Keratinocyte (primary cell): ENCODE data around the gene SLC37A1.

ENCODE experiments used
- CTCF ChIP-seq, 3 experiments: IDR thresholded peaks in 1 of 3; conservative IDR thresholded peaks in 1 of 3; optimal IDR thresholded peaks in 1 of 3; 2 replicates in 2 of 3; 3 replicates in 1 of 3; pipeline versions ENCODE3 to v1.5.1; 2011; ENCODE audit warnings: low read length in 3 of 3, mild to moderate bottlenecking in 3 of 3, moderate library complexity in 2 of 3, control low read depth in 1 of 3, inconsistent platforms in 1 of 3; ENCODE audit not compliant: insufficient read depth in 2 of 3; ENCODE audit errors: extremely low read depth in 1 of 3
- EZH2 ChIP-seq: IDR thresholded peaks from one replicate; pipeline ENCODE4 v1.6.1; 2012; ENCODE audit warnings: inconsistent platforms, mild to moderate bottlenecking, low read length, moderate library complexity

GRCh38 chr21:42556960-42557359, 43.3 kb downstream of the SLC37A1 start:
- TF ChIP-seq CTCF (optimal IDR thresholded peaks at IDR 0.05 in 1 of 3, IDR thresholded peaks at IDR 0.05 in 1 of 3, conservative IDR thresholded peaks at IDR 0.05 in 1 of 3; ENCODE audit: extremely low read depth in 1 of 3, insufficient read depth in 2 of 3, low read length in 3 of 3): no peak
- no peak for TF ChIP-seq EZH2
